Activated naive CD8-positive, alpha-beta T cell treated with anti-CD3 and anti-CD28 coated beads, Interleukin-2, amount 10 ng/mL, durations not matched to agents 7 days and 5 days (primary cell): Measurements from ENCODE around the gene STON2. TPM values are rescaled to one million over a fixed set of nuclear protein-coding genes. Genes with fewer than 3 reads are reported as not detected.

Source experiments
- ATAC-seq: fragments of 150-1000 bp; cut with Tn5 transposase; one replicate; pipeline ENCODE4 v1.10.0; 2021; ENCODE audit warnings: low read depth, moderate library complexity
- POLR2A ChIA-PET: fragments of 350-600 bp; sonication (Branson Sonifier 250); formaldehyde crosslinking; loops from one replicate; lab custom pipeline; 2021; ENCODE audit warnings: antibody characterized with exemption; lab: Charles Lee
- DNase-seq: peaks from one replicate; pipeline ENCODE4 v3.0.0; 2021
- H3K27ac Mint-ChIP-seq: one replicate; pipeline ENCODE4 v1.8.0; 2022; ENCODE audit warnings: mild to moderate bottlenecking, mixed read lengths
- H3K27me3 Mint-ChIP-seq: one replicate; pipeline ENCODE4 v1.8.0; 2022; ENCODE audit warnings: mild to moderate bottlenecking, moderate library complexity, mixed read lengths
- H3K36me3 Mint-ChIP-seq: one replicate; pipeline ENCODE4 v1.8.0; 2021; ENCODE audit warnings: mild to moderate bottlenecking, mixed read lengths
- H3K4me1 Mint-ChIP-seq: one replicate; pipeline ENCODE4 v1.8.0; 2021; ENCODE audit warnings: mixed read lengths
- H3K4me3 Mint-ChIP-seq: one replicate; pipeline ENCODE4 v1.8.0; 2022; ENCODE audit warnings: mild to moderate bottlenecking, moderate library complexity, mixed read lengths
- H3K9me3 Mint-ChIP-seq: one replicate; pipeline ENCODE4 v1.8.0; 2021; ENCODE audit warnings: mixed read lengths
- total RNA-seq, 2 experiments: library from RNA; stranded (reverse); gene quantifications; one replicate each; pipeline ENCODE4 v1.2.3, GENCODE V29; 2021

The STON2 gene
- total RNA-seq, 2 experiments from 2014 or later: not detected

GRCh38 chr14:81350344-81351130 is 49.6 kb downstream of the STON2 start:
- no peak overlapping the region for H3K4me3 Mint-ChIP-seq
- no peak overlapping the region for H3K27ac Mint-ChIP-seq
- DNase-seq (no peak), ATAC-seq (no peak)
- H3K9me3 Mint-ChIP-seq: peaks cover 5% of the 10 kb centered on the region
- H3K36me3 Mint-ChIP-seq: no peaks in the 10 kb centered on the region
- no peaks in the 10 kb centered on the region for H3K4me1 Mint-ChIP-seq
- POLR2A ChIA-PET: no interaction called here
- peaks cover 7% of the 10 kb centered on the region for H3K27me3 Mint-ChIP-seq

- POLR2A ChIA-PET: no interaction called here
- Mint-ChIP-seq H3K36me3 (no peaks in the 10 kb centered on the region), H3K27ac (no peak overlapping the region), H3K9me3 (no peaks in the 10 kb centered on the region), H3K4me3 (no peak overlapping the region), H3K4me1 (no peaks in the 10 kb centered on the region), H3K27me3 (peaks cover 7% of the 10 kb centered on the region)
- no peak for DNase-seq
- ATAC-seq: no peak
Observed at GRCh38 chr14:81348061-81348460, 52.1 kb downstream of the STON2 start.

DNA sequence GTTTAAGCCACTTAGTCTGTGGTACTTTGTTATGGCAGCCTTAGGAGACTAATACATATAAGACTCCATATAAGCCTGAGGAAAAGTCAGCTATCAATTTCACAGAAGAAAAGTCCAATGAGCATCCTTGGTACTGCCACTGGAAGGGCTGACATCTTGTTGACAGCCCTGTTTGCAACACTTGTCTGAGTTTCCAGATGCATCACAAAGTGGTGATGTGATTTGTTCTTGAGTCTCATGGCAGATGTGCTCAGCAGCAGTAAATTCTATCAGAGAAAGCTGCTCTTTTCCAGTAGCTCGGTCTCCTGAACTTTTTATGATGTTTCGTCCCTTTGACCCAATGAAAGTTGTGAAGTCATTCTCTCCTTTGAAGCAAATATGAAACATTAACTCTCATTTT is 54.3 kb downstream of the STON2 start:
- no peak for ATAC-seq
- Mint-ChIP-seq H3K27me3 (peaks cover 7% of the 10 kb centered on the region), H3K9me3 (no peaks in the 10 kb centered on the region), H3K27ac (no peak overlapping the region), H3K4me3 (no peak overlapping the region), H3K4me1 (no peaks in the 10 kb centered on the region), H3K36me3 (no peaks in the 10 kb centered on the region)
- POLR2A ChIA-PET: no interaction called here
- DNase-seq: no peak

DNA sequence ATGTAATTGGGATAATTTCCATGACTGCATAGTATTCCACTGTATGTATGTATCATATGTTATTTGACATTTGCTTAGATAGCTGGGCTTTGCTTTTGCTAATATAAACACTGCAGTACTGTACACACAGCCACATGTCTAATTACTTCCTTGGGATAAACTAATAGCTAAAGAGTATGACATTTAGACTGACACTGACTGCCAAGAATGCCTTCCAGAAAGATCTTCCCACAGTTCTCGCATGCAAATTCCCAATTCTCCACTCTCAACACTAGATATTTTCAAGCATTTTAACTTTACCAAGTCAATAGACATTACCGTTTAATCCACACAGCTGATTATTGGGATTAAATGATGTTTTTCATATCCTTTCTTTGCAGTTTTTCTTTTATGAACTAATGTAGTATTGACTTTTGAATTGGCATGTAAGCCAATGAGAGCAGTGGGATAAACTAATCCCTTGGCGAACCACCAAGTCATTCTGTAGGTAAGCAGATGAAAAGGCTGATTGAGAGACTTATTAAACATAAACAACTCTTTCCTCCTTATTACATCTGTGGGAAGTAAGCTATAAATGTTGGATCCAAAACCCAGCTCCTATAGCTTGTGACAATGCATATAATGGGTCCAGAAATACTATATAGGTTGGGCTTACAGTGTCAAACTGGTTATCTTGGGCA is 55.5 kb downstream of the STON2 start:
- H3K9me3 Mint-ChIP-seq: no peaks in the 10 kb centered on the region
- H3K27ac Mint-ChIP-seq: no peak overlapping the region
- POLR2A ChIA-PET: no interaction called here
- DNase-seq (no peak), ATAC-seq (no peak)
- no peaks in the 10 kb centered on the region for H3K36me3 Mint-ChIP-seq
- H3K4me3 Mint-ChIP-seq: no peak overlapping the region
- H3K4me1 Mint-ChIP-seq: no peaks in the 10 kb centered on the region
- peaks cover 7% of the 10 kb centered on the region for H3K27me3 Mint-ChIP-seq

DNA sequence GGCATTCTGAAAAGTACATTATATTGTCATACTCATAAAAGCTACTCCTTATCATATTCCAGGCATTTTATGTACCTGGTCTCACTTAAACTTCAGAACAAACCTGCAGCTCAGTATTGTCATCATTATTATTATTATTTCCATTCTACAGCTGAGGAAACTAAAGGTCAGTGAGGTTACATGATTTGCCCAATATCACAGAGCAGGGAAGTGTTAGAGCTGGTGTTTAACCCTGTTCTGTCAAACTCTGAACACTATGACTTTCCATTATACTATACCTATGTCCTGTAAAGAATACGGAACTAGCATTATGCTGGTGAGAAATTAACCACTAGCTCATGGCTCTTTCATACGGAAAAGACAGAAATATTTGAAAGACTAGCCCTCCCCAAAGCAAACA is 56.4 kb downstream of the STON2 start:
- H3K36me3 Mint-ChIP-seq: no peaks in the 10 kb centered on the region
- H3K4me1 Mint-ChIP-seq: no peaks in the 10 kb centered on the region
- H3K27me3 Mint-ChIP-seq: peaks cover 7% of the 10 kb centered on the region
- ATAC-seq: no peak
- no peak overlapping the region for H3K4me3 Mint-ChIP-seq
- no peak overlapping the region for H3K27ac Mint-ChIP-seq
- POLR2A ChIA-PET: no interaction called here
- DNase-seq: no peak
- H3K9me3 Mint-ChIP-seq: no peaks in the 10 kb centered on the region

DNA sequence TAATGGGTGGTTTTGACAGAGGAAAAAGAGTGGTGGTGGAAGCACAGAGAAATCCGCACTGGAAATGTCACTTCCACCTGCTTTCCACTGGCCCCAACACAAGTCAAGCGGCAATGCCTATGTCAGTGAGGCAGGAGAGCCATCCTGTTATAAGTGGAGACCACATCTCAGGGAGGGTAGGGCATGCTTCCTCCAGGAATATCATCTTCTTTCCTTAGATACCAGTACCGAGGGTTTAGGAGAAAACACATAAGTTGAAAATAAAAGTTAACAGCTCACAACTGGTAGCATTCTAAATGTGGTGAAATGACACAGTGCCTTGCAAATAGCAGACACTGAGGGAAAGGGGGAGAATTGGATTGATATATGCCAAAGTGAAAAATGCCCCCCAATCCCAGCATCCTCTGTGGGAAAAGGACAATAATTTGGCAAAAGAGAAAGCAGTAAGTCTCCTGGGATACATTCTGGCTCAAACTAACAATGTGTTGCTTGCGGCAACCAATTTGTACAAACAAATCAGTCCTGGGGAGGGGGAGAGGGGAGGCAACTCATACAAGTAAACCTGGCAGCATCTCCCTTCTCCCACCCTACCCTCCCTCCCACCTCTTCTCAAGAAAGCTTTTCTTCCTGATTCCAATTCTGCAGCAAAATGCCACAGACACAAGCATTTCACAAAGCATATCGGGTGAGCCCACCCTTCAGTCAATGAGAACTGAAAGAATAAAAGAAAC is 57.1 kb downstream of the STON2 start:
- Mint-ChIP-seq H3K36me3 (no peaks in the 10 kb centered on the region), H3K27me3 (peaks cover 7% of the 10 kb centered on the region), H3K9me3 (no peaks in the 10 kb centered on the region), H3K4me3 (no peak overlapping the region), H3K27ac (no peak overlapping the region), H3K4me1 (no peaks in the 10 kb centered on the region)
- POLR2A ChIA-PET: no interaction called here
- ATAC-seq (no peak), DNase-seq (no peak)

- Mint-ChIP-seq H3K36me3 (no peaks in the 10 kb centered on the region), H3K4me3 (no peak overlapping the region), H3K27me3 (no peaks in the 10 kb centered on the region), H3K4me1 (no peaks in the 10 kb centered on the region), H3K9me3 (no peaks in the 10 kb centered on the region), H3K27ac (no peak overlapping the region)
- POLR2A ChIA-PET: no interaction called here
- no peak for DNase-seq
- no peak for ATAC-seq
Observed at GRCh38 chr14:81341781-81342180, 58.3 kb downstream of the STON2 start.

GRCh38 chr14:81341370-81341769 is 58.8 kb downstream of the STON2 start:
- Mint-ChIP-seq H3K27ac (no peak overlapping the region), H3K4me1 (no peaks in the 10 kb centered on the region), H3K4me3 (no peak overlapping the region), H3K36me3 (no peaks in the 10 kb centered on the region), H3K27me3 (no peaks in the 10 kb centered on the region), H3K9me3 (no peaks in the 10 kb centered on the region)
- ATAC-seq: no peak
- DNase-seq: no peak
- POLR2A ChIA-PET: no interaction called here

DNA sequence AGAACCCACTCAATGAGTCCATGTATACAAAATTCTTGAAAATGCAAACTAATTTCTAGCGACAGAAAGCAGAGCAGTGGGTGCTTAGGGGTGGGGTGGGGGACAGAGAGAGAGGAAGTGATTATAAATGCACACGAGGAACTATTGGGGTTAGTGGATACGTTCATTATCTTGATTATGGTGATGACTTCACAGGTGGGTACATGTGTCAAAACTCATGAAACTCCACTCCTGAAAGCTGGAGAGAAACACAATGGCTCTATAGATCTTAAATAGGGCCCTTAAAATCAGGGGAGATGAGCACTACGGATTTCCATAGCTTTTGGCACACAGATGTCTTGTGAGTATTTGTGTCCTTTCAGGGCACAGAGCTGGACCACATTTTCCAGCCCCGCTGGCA is 59.9 kb downstream of the STON2 start:
- no peak overlapping the region for H3K27ac Mint-ChIP-seq
- no peaks in the 10 kb centered on the region for H3K36me3 Mint-ChIP-seq
- ATAC-seq (no peak), DNase-seq (no peak)
- no peaks in the 10 kb centered on the region for H3K4me1 Mint-ChIP-seq
- no peak overlapping the region for H3K4me3 Mint-ChIP-seq
- H3K27me3 Mint-ChIP-seq: no peaks in the 10 kb centered on the region
- H3K9me3 Mint-ChIP-seq: no peaks in the 10 kb centered on the region
- POLR2A ChIA-PET: no interaction called here

- H3K27ac Mint-ChIP-seq: no peak overlapping the region
- no peak for ATAC-seq
- H3K27me3 Mint-ChIP-seq: peaks cover 2% of the 10 kb centered on the region
- no peak overlapping the region for H3K4me3 Mint-ChIP-seq
- H3K4me1 Mint-ChIP-seq: no peaks in the 10 kb centered on the region
- H3K36me3 Mint-ChIP-seq: no peaks in the 10 kb centered on the region
- H3K9me3 Mint-ChIP-seq: no peaks in the 10 kb centered on the region
- DNase-seq: no peak
- POLR2A ChIA-PET: no interaction called here
Observed at GRCh38 chr14:81337073-81337472, 63.1 kb downstream of the STON2 start.

- DNase-seq (no peak), ATAC-seq (no peak)
- Mint-ChIP-seq H3K4me3 (no peak overlapping the region), H3K27me3 (peaks cover 2% of the 10 kb centered on the region), H3K4me1 (no peaks in the 10 kb centered on the region), H3K27ac (no peak overlapping the region), H3K9me3 (no peaks in the 10 kb centered on the region), H3K36me3 (no peaks in the 10 kb centered on the region)
- POLR2A ChIA-PET: no interaction called here
Observed at GRCh38 chr14:81336009-81336408, 64.1 kb downstream of the STON2 start.

GRCh38 chr14:81332725-81333124 is 67.4 kb downstream of the STON2 start:
- no peaks in the 10 kb centered on the region for H3K36me3 Mint-ChIP-seq
- H3K4me1 Mint-ChIP-seq: no peaks in the 10 kb centered on the region
- H3K27me3 Mint-ChIP-seq: peaks cover 2% of the 10 kb centered on the region
- H3K4me3 Mint-ChIP-seq: no peak overlapping the region
- H3K27ac Mint-ChIP-seq: no peak overlapping the region
- POLR2A ChIA-PET: no interaction called here
- no peak for DNase-seq
- ATAC-seq: no peak
- H3K9me3 Mint-ChIP-seq: no peaks in the 10 kb centered on the region

DNA sequence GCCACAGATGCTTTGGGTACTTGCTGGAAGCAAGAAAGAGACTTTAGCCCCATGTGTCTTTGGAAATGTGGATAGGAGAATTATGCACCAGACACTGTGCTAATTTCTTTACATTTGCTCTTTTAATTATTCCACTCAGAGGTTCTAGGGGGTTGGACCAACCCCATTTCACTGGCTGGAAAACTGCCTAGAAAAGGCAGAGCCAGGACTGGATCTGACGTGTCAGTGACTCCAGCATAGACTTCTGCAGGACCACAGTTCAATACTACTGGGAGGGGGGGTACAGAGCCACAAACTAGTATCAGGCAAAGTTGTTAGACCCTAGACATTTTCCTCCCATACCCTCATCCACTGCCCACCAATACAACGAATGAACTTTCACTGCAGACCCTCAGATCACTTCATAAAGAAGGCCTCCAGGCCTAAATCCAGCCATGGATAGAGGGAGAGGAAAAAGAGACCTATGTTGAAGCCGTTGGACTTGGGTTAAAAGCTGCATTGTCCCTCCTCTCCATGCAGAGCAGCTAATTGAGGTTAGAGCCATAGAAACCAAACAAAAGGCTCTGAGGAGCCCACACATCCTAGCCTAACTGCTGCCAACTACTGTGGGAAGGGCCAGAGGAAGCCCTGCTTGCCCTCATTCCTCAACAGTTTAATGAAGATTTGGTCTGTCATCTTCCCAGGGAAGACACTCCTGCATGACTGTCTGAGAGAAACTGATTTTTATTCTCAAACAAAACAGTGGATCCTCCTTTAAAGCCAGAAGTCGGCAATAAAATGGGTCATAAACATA is 68.7 kb downstream of the STON2 start:
- no peaks in the 10 kb centered on the region for H3K4me1 Mint-ChIP-seq
- peaks cover 2% of the 10 kb centered on the region for H3K27me3 Mint-ChIP-seq
- DNase-seq (no peak), ATAC-seq (no peak)
- H3K36me3 Mint-ChIP-seq: no peaks in the 10 kb centered on the region
- POLR2A ChIA-PET: no interaction called here
- no peaks in the 10 kb centered on the region for H3K9me3 Mint-ChIP-seq
- H3K4me3 Mint-ChIP-seq: no peak overlapping the region
- H3K27ac Mint-ChIP-seq: no peak overlapping the region
